Measurements from ENCODE around the gene GALNT18. TPM values are rescaled to one million over a fixed set of nuclear protein-coding genes. Genes with fewer than 3 reads are reported as not detected.

Gene GALNT18
- total RNA-seq, 1 donor from 2014 or later = not detected

GRCh38 chr11:11459578-11459977 is 162.2 kb downstream of the GALNT18 start:
- Mint-ChIP-seq H3K27me3 (no peaks in the 10 kb centered on the region), H3K9me3 (no peaks in the 10 kb centered on the region), H3K4me1 (no peaks in the 10 kb centered on the region), H3K27ac (no peak overlapping the region), H3K36me3 (ENCODE audit: low read depth) (no peaks in the 10 kb centered on the region), H3K4me3 (no peak overlapping the region)
- intact Hi-C loops (cut with micrococcal nuclease) = no loop called here
- TF ChIP-seq, protein P1, sequence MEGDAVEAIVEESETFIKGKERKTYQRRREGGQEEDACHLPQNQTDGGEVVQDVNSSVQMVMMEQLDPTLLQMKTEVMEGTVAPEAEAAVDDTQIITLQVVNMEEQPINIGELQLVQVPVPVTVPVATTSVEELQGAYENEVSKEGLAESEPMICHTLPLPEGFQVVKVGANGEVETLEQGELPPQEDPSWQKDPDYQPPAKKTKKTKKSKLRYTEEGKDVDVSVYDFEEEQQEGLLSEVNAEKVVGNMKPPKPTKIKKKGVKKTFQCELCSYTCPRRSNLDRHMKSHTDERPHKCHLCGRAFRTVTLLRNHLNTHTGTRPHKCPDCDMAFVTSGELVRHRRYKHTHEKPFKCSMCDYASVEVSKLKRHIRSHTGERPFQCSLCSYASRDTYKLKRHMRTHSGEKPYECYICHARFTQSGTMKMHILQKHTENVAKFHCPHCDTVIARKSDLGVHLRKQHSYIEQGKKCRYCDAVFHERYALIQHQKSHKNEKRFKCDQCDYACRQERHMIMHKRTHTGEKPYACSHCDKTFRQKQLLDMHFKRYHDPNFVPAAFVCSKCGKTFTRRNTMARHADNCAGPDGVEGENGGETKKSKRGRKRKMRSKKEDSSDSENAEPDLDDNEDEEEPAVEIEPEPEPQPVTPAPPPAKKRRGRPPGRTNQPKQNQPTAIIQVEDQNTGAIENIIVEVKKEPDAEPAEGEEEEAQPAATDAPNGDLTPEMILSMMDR (IDR thresholded peaks at IDR 0.05) = no peak
- ATAC-seq (ENCODE audit: low read depth) = no peak
- ChIA-PET CTCF (no interaction called here), POLR2A (no interaction called here)
- DNase-seq = no peak

GRCh38 chr11:11458485-11458884 is 163.3 kb downstream of the GALNT18 start:
- CTCF ChIA-PET = no interaction called here
- no peak for ATAC-seq (ENCODE audit: low read depth)
- no peaks in the 10 kb centered on the region for H3K4me1 Mint-ChIP-seq
- H3K36me3 Mint-ChIP-seq (ENCODE audit: low read depth) = no peaks in the 10 kb centered on the region
- H3K4me3 Mint-ChIP-seq = no peak overlapping the region
- H3K27me3 Mint-ChIP-seq = no peaks in the 10 kb centered on the region
- no peak overlapping the region for H3K27ac Mint-ChIP-seq
- DNase-seq = no peak
- no peaks in the 10 kb centered on the region for H3K9me3 Mint-ChIP-seq
- POLR2A ChIA-PET = no interaction called here
- intact Hi-C loops (cut with micrococcal nuclease) = no loop called here
- TF ChIP-seq, protein P1 (IDR thresholded peaks at IDR 0.05) = no peak

- Mint-ChIP-seq H3K27me3 (no peaks in the 10 kb centered on the region), H3K4me1 (no peaks in the 10 kb centered on the region), H3K4me3 (no peak overlapping the region), H3K9me3 (no peaks in the 10 kb centered on the region), H3K36me3 (ENCODE audit: low read depth) (no peaks in the 10 kb centered on the region), H3K27ac (no peak overlapping the region)
- TF ChIP-seq, protein P1 (IDR thresholded peaks at IDR 0.05) = no peak
- intact Hi-C loops (cut with micrococcal nuclease) = no loop called here
- DNase-seq = no peak
- POLR2A ChIA-PET = no interaction called here
- ATAC-seq (ENCODE audit: low read depth) = no peak
- CTCF ChIA-PET = no interaction called here
Measured at GRCh38 chr11:11458001-11458400, 163.8 kb downstream of the GALNT18 start.

GRCh38 chr11:11456866-11457265 is 164.9 kb downstream of the GALNT18 start:
- Mint-ChIP-seq H3K36me3 (ENCODE audit: low read depth) (no peaks in the 10 kb centered on the region), H3K4me3 (no peak overlapping the region), H3K27ac (no peak overlapping the region), H3K9me3 (no peaks in the 10 kb centered on the region), H3K27me3 (no peaks in the 10 kb centered on the region), H3K4me1 (no peaks in the 10 kb centered on the region)
- DNase-seq = no peak
- TF ChIP-seq, protein P1 (IDR thresholded peaks at IDR 0.05) = no peak
- ATAC-seq (ENCODE audit: low read depth) = no peak
- POLR2A ChIA-PET = no interaction called here
- CTCF ChIA-PET = no interaction called here
- intact Hi-C loops (cut with micrococcal nuclease) = no loop called here

- Mint-ChIP-seq H3K4me1 (no peaks in the 10 kb centered on the region), H3K27ac (no peak overlapping the region), H3K4me3 (no peak overlapping the region), H3K27me3 (no peaks in the 10 kb centered on the region), H3K36me3 (ENCODE audit: low read depth) (no peaks in the 10 kb centered on the region), H3K9me3 (no peaks in the 10 kb centered on the region)
- TF ChIP-seq, protein P1 (IDR thresholded peaks at IDR 0.05) = no peak
- POLR2A ChIA-PET = no interaction called here
- no peak for DNase-seq
- intact Hi-C loops (cut with micrococcal nuclease) = no loop called here
- CTCF ChIA-PET = no interaction called here
- ATAC-seq (ENCODE audit: low read depth) = no peak
Measured at GRCh38 chr11:11454671-11455223, 167.1 kb downstream of the GALNT18 start.

All from activated B cell treated with CpG ODN at 0.5 μM for 24 hours (primary cell).